22Rv1 (cell line): ENCODE data around the gene NUTF2.

ENCODE experiments used
- H3K27ac ChIP-seq: fragments of 450-650 bp; 2 replicates; pipeline ENCODE4 v1.5.1; 2017
- CTCF ChIP-seq: fragments of 450-650 bp; IDR thresholded peaks from 2 replicates; pipeline ENCODE4 v1.5.1; 2017; ENCODE audit warnings: mild to moderate bottlenecking
- ZFX ChIP-seq: fragments of 450-650 bp; IDR thresholded peaks from 2 replicates; pipeline ENCODE4 v1.6.1; 2017; ENCODE audit warnings: antibody characterized with exemption, borderline replicate concordance

NUTF2 gene

GRCh38 chr16:67880584-67880983, 33.9 kb downstream of the NUTF2 start:
- no peak for TF ChIP-seq ZFX
- TF ChIP-seq CTCF = no peak

GRCh38 chr16:67881621-67882161, 35.0 kb downstream of the NUTF2 start:
- H3K27ac ChIP-seq = no peak overlapping the region
- TF ChIP-seq ZFX (no peak), CTCF (no peak)

More at GRCh38 chr16:67880584-67880983, 33.9 kb downstream of the NUTF2 start:
- H3K27ac ChIP-seq = no peak overlapping the region

GRCh38 chr16:67882374-67883145, 35.8 kb downstream of the NUTF2 start:
- TF ChIP-seq CTCF (no peak), ZFX (no peak)
- H3K27ac ChIP-seq = no peak overlapping the region

- TF ChIP-seq CTCF (no peak), ZFX (no peak)
- H3K27ac ChIP-seq = no peak overlapping the region; the same call in 1 of the 2 replicates
Measured at GRCh38 chr16:67883146-67883871, 36.6 kb downstream of the NUTF2 start.

GRCh38 chr16:67883872-67884261, 37.1 kb downstream of the NUTF2 start:
- H3K27ac ChIP-seq = peak overlapping the region; percentile 29; the same call in 1 of the 2 replicates
- TF ChIP-seq CTCF = peak; percentile 96
- TF ChIP-seq ZFX = no peak

- H3K27ac ChIP-seq = peak within 1 kb of the TSS; percentile 29
Measured at GRCh38 chr16:67884684-67885083, 38.0 kb downstream of the NUTF2 start, which contains the start of gene NRN1L. Gene NRN1L (plus strand): TSS chr16:67884885. CDS start chr16:67884904, 19 bp downstream.

More at GRCh38 chr16:67884684-67885083, 38.0 kb downstream of the NUTF2 start, which contains the start of gene NRN1L:
- no peak for TF ChIP-seq CTCF
- no peak for TF ChIP-seq ZFX
